Chondrocyte (in vitro differentiated cells): ENCODE data around the gene SERPINB6. TPM values are rescaled to one million over a fixed set of nuclear protein-coding genes. Genes with fewer than 3 reads are reported as not detected.

Experiments used
- DNase-seq: peaks from one replicate; pipeline ENCODE4 v3.0.0; 2021; ENCODE audit warnings: mixed read lengths, low spot score
- H3K27ac Mint-ChIP-seq: one replicate; pipeline ENCODE4 v1.8.0; 2021; ENCODE audit warnings: mild to moderate bottlenecking, moderate library complexity, mixed read lengths; ENCODE audit not compliant: unreplicated experiment
- H3K27me3 Mint-ChIP-seq: 2 replicates; pipeline ENCODE4 v1.8.0; 2021; ENCODE audit warnings: low read depth, mixed read lengths
- H3K36me3 Mint-ChIP-seq: 2 replicates; pipeline ENCODE4 v1.8.0; 2021; ENCODE audit warnings: low read depth, mixed read lengths
- H3K4me1 Mint-ChIP-seq: 2 replicates; pipeline ENCODE4 v1.8.0; 2021; ENCODE audit warnings: low read depth, mild to moderate bottlenecking, mixed read lengths
- H3K4me3 Mint-ChIP-seq: one replicate; pipeline ENCODE4 v1.8.0; 2021; ENCODE audit warnings: mild to moderate bottlenecking, moderate library complexity, mixed read lengths; ENCODE audit not compliant: unreplicated experiment
- H3K9me3 Mint-ChIP-seq: 2 replicates; pipeline ENCODE4 v1.8.0; 2021; ENCODE audit warnings: low read depth, mixed read lengths
- total RNA-seq: library from RNA; stranded (reverse); gene quantifications from 3 replicates; pipeline ENCODE4 v1.2.1, GENCODE V29; 2021
- TF ChIP-seq, protein P1 (sequence below): fragments of 200-600 bp; sonication (generic); IDR thresholded peaks from 2 replicates; pipeline ENCODE4 v1.5.0; 2021; ENCODE audit warnings: antibody characterized with exemption, mild to moderate bottlenecking, moderate library complexity

Gene SERPINB6
- total RNA-seq, 1 donor from 2014 or later, result 98.0 TPM

DNA sequence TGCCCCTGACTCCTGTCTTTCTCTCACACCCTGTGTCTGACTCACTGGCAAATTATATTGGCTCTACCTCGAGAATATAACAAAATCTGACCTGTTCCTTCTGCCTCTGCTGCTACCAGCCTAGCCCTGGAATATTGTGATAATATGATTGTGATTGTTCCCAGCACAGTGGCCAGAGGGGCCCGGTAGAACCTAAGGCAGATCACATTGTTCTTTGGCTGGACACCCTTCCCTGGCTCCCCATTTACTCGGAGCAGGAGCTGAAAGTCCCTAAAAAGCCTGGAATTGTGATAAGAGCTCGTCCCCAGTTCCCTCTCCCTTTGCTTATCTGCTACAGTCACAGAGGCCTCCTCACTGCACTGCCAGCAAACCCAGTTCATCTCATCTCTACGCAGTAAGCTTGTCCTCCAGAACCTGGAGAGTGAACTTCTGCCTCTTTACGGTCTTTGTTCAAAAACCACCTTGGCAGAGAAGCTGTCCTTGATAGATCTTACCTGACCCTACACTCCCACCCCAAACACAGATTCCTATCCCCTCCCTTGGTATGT lies 21.8 kb downstream of the SERPINB6 start:
- Mint-ChIP-seq H3K4me3 (no peak overlapping the region), H3K4me1 (peaks cover 9% of the 10 kb centered on the region), H3K36me3 (peaks cover 26% of the 10 kb centered on the region), H3K27me3 (no peaks in the 10 kb centered on the region), H3K9me3 (no peaks in the 10 kb centered on the region), H3K27ac (no peak overlapping the region)
- TF ChIP-seq, protein P1, sequence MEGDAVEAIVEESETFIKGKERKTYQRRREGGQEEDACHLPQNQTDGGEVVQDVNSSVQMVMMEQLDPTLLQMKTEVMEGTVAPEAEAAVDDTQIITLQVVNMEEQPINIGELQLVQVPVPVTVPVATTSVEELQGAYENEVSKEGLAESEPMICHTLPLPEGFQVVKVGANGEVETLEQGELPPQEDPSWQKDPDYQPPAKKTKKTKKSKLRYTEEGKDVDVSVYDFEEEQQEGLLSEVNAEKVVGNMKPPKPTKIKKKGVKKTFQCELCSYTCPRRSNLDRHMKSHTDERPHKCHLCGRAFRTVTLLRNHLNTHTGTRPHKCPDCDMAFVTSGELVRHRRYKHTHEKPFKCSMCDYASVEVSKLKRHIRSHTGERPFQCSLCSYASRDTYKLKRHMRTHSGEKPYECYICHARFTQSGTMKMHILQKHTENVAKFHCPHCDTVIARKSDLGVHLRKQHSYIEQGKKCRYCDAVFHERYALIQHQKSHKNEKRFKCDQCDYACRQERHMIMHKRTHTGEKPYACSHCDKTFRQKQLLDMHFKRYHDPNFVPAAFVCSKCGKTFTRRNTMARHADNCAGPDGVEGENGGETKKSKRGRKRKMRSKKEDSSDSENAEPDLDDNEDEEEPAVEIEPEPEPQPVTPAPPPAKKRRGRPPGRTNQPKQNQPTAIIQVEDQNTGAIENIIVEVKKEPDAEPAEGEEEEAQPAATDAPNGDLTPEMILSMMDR, result no peak
- no peak for DNase-seq

DNA sequence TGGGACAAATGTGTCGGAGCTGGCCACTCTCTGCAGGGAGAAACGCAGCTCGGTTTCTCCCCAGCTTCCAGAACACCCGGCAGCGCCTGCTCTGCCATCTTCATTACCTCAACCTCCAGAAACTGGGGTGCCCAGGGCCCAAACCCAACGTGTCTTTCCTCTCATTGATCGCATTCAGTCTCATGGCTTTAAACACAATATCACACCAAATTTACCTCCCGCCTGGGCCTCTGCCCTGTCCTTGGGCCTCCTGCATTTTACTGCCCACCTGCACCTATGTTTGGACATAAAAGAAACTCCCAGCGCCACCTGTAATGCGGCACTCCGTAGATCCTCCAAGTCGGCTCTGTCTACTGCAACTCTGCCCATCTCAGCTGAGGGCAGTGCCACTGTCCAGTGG lies 22.2 kb downstream of the SERPINB6 start:
- H3K27ac Mint-ChIP-seq, result no peak overlapping the region
- peaks cover 9% of the 10 kb centered on the region for H3K4me1 Mint-ChIP-seq
- TF ChIP-seq, protein P1, result no peak
- peaks cover 26% of the 10 kb centered on the region for H3K36me3 Mint-ChIP-seq
- DNase-seq, result no peak
- no peaks in the 10 kb centered on the region for H3K27me3 Mint-ChIP-seq
- no peak overlapping the region for H3K4me3 Mint-ChIP-seq
- H3K9me3 Mint-ChIP-seq, result no peaks in the 10 kb centered on the region

DNA sequence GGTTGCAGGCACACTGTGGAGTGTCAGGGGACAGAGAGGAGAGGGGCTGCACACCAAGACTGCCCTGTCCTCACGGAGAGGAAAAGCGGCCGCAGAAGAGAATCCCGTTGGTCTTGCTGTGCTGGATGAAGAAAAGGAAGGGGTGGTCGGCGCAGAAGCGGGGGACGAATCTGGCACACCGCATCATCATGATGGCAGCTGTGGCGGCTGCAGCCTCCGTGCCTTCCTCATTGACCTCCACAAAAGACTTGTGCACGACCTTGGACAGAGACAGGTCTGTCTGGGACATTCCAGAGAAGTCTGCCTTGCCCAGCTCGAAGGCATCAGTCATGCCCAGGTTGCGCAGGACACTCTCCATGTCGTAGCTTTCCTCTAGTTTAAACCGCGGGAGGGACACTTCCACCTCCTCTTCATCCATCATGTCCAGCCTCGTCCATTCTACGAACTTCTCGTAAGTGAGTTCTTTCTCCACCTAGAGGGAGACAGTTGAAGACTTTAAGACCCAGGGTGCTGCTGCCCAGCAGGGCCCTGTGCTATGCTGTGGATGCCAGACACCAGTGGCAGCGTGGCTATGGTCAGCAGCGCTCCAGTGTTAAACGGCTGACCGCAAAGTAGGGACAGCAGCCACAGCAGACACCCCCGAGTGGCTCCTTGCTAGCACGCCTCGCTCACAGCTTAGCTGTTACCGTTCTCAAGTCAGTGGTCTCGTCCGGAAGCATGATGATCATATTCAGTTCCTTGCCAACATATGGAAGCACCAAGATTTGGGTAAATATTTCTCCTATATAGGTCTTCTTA lies 22.9 kb downstream of the SERPINB6 start:
- Mint-ChIP-seq H3K9me3 (no peaks in the 10 kb centered on the region), H3K27ac (no peak overlapping the region), H3K4me1 (peaks cover 9% of the 10 kb centered on the region), H3K27me3 (no peaks in the 10 kb centered on the region), H3K36me3 (peaks cover 26% of the 10 kb centered on the region), H3K4me3 (no peak overlapping the region)
- DNase-seq, result no peak
- TF ChIP-seq, protein P1, result no peak

DNA sequence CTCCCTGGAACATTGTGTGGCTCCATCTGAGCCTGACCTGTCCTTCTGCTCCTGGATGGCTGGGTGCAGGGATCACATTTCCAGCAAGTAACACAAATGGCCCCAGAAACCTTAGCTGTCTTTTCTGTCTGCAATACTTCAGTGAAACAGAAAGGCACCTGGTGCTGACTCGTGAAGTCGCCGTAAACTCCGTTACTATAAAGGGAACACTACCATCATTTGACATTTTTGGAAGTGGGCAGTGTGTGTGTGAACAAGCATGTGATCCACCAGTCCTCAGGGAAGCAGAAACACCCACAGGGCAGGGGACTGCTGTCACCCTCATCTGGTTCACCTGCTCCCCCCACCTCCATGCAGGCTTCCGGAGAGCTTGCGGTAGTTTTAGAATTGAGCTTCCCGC lies 23.9 kb downstream of the SERPINB6 start:
- Mint-ChIP-seq H3K36me3 (peaks cover 23% of the 10 kb centered on the region), H3K4me3 (no peak overlapping the region), H3K27ac (no peak overlapping the region), H3K9me3 (no peaks in the 10 kb centered on the region), H3K27me3 (no peaks in the 10 kb centered on the region), H3K4me1 (peaks cover 2% of the 10 kb centered on the region)
- TF ChIP-seq, protein P1, result no peak
- no peak for DNase-seq

DNA sequence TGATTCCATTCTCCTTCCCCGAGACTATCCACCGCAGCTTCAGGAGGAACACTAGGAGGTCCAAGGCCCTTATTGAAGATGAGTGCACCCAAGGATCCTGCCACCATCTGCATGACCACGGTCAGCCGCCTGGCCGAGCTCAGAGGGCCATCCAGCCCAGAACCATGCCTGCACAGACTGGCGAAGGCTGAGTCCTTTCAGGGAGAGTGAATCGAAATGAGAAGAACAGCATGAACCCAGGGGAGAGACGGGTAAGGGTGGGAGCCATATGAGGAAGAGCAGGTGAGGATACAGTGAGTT lies 26.3 kb downstream of the SERPINB6 start:
- H3K4me3 Mint-ChIP-seq, result no peak overlapping the region
- H3K9me3 Mint-ChIP-seq, result no peaks in the 10 kb centered on the region
- H3K27me3 Mint-ChIP-seq, result no peaks in the 10 kb centered on the region
- H3K36me3 Mint-ChIP-seq, result peaks cover 22% of the 10 kb centered on the region
- no peak for DNase-seq
- no peaks in the 10 kb centered on the region for H3K4me1 Mint-ChIP-seq
- TF ChIP-seq, protein P1, result no peak
- no peak overlapping the region for H3K27ac Mint-ChIP-seq
